GM18508 (cell line): ENCODE data around the gene KERA.
"Not testable (repeated sequence)": the region's sequence is repeated elsewhere in the genome, so short reads cannot be mapped to it uniquely, and the experiment has no call there.

Source experiments
- ATAC-seq: cut with Tn5 transposase; IDR thresholded peaks from one replicate; pipeline ENCODE4 v1.9.1; 2021; ENCODE audit warnings: moderate number of reproducible peaks; ENCODE audit not compliant: insufficient read depth, unreplicated experiment

Gene KERA, protein sequence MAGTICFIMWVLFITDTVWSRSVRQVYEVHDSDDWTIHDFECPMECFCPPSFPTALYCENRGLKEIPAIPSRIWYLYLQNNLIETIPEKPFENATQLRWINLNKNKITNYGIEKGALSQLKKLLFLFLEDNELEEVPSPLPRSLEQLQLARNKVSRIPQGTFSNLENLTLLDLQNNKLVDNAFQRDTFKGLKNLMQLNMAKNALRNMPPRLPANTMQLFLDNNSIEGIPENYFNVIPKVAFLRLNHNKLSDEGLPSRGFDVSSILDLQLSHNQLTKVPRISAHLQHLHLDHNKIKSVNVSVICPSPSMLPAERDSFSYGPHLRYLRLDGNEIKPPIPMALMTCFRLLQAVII

DNA sequence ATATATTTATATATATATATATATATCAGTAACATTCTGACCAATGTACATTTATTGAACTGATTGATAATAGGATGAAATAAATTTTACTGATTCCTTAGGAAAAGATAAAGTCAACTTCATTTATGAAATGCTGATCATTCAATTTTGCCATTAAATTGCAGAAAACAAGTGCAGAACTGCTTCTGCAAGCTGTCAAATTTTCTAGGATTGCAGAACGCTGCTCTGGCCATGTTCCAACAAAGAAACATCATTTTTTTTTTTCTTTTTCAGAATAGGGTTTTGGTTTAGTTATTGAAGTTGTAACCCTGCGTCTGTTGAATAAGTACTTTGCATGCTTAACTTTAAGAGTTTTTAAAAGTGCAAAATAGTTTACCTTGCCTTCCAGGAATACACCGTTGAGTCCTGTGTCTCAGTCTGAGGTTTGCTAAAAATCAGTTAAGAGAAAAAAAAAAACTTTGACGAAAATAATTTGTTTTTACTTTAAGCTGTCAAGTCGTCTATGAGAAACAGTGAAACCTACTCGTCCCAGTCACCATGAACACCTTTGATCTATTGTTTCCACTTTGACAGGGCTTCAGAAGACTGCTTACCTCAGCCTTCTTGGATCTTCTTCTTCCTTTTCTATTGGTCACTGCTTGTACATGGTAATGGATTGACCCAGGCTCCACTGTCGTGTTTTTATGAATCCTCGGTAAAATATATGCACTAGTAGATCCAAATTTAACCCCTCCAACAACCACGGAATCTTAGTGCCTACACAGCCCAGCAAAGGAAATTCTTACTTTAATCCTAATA is at the start of gene KERA:
KERA (minus strand) TSS at position 657 of the 798 bp plus-strand sequence. CDS start 1,743 bp downstream, outside the sequence.
- no peak for ATAC-seq

DNA sequence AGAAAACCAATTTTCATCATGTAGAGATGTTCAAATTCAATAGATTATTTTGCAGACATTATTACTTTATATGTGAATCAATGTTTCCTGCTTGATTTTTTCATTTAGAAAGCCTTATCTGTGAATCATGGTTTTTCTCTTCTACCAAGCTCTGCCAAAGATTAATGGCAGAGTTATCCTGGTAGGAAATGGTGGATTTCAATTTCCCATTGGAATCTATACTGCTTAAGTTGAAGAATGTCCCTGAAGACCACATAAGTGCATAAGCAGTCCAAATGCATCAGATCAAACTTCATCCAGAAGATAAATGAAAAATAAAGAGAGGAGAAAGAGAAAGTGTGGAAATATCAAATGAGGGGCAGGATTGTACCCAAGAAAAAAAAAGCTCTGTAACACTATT is 48.5 kb upstream of the KERA start:
- ATAC-seq = no peak

DNA sequence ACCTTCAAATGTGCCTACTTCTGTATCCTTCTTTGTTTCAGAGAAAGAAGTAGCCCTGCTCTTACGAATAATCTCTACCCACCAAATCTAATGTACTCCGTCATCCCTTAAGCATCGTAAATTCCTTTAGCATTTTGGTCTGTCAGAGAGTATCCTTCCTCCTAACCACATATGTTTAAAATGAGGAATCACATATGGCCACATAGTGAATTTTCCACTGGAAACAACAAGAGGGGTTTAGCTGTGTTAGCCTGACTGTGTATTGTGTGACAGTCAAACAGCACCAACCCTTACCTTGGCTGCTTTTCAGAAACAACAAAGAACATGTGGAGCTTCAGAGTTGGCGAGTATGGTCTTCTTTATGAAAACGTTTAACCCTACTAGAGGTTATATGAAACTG is 48.0 kb upstream of the KERA start:
- no peak for ATAC-seq

DNA sequence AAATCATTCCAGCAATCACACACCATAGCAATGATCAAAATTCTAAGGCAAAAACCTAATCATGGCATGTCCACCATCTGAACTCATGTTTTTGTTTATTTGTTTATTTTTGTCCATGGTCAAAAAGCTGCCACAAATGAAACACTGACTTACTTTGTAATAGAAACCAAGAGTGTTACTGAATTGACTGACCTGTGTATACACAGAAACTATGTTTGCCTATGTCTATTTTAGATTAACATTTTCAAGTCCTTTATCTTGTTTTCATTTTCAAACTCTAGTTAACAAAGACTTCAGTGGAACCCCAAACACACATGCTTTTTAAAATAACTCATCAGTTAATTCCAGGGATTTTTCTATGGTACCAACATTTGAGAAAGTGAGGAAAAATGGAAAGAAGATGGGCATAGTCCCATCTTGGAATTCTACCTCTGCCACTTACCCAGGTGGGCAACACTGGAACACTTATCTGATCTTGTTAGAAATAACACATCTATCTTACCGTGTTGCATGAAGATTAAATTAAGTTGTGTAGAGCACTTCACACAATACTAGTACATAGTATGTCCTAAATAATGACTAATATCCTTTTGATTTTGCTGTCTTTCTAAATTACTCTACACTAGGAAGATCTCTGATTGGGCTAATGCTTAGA is 47.1 kb upstream of the KERA start:
- ATAC-seq = no peak

DNA sequence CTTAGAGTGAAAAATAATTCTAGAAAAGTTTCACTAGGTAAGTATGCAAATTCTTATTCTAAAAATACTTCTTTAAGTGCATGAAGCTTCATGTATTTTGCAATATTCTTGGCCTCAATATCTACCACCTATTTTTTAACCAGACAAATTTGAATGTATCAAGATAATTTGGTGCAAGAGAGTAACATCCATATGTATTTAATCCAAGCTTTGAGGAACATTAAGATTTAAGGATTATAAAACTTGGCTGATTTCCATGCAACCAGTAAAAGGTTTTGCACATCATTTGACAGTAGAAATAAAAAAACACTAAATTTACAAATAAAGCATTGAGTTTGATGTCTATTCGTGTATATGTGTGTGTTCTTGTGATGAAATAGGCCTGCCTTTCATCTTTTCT is 45.8 kb upstream of the KERA start:
- ATAC-seq = no peak

DNA sequence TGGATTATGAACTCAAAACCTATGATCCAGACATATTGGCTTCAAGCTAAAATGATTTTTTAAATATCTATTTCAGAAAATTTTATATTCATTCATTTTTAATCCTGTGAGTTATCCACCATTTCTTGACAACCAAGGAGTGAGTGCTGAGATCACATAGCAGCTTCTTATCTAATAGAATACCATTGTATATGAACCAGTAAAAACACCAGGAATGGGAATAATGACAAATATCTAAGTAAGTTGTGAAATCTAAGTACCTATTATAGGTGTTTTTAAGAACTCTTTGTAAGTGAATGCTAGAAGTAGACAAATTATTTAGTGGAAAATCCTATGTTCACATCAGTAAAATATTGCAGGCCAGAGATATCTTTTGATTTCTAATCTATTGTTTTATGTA is 45.3 kb upstream of the KERA start:
- ATAC-seq = no peak

DNA sequence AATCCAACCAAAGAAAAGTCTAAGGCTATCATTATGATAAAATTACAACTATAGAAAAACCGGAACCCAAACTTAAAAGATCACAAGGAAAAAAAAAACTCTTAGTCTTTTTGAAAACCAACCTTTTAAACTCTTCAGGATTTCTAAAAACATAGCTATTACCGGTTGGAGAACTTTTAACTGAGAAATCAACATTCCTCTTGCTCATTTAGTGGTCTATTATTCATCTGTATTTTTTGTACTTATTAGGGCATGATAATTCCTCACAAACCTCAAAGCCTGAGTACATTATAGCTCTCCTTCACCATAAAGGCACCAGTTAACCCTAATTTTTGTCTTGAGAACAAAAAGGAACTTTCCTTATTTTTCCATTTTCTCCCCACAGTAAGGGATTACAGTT is 43.1 kb upstream of the KERA start:
- no peak for ATAC-seq

DNA sequence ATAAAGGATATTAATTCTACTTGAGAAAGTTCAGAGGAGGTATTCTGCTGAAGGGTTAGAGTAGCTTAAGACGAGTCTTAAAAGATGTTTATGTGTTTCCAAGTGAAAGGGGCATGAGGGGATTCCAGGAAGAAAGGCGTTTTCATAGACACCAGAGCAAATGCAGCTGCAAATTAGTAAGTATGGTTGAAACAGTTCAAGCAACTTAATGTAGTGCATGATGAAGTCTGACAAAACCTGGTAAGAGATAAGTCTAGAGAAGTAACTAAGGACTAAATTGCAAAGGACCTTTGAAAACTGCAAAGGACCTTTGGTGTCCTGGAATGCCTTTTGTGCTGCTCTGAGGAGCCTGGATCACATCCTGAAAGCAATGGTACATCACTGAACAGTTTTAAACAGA is 42.0 kb upstream of the KERA start:
- no peak for ATAC-seq

DNA sequence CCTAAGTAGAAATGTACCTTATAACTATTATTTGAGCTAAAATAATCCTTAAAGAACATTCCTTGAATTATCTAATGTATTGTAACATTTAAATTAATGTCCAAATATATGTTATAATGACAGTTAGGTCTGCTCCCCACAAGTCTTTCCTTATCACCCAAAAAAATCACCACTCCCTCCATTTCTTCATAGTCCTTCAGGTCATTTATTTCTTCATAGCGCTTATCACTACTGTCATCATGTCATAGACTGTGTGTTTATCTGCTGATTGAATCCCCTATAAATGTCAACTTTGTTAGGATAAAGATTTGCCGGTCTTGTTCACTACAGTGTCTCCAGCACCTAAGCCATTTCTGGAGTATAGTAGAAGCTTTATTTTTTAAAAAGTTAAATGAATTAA is 41.5 kb upstream of the KERA start:
- no peak for ATAC-seq

DNA sequence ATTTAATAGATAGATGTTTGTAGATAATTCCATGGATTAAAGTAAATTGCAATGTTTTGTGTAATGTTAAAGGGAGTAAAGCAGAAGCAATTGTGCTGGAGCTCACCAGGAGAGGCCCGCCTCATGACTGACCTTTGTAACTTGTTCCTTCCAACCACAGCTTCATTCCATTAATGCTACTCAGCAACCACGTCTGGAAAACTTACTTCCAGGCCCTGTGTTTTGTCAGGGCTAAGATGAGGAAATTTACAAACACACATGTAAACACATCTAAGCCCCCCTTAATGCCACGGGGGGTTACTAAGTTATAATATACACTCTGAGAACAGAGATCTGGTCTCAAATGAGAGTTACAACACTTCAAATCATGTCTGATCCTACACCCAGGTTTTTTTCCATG is 41.1 kb upstream of the KERA start:
- no peak for ATAC-seq

DNA sequence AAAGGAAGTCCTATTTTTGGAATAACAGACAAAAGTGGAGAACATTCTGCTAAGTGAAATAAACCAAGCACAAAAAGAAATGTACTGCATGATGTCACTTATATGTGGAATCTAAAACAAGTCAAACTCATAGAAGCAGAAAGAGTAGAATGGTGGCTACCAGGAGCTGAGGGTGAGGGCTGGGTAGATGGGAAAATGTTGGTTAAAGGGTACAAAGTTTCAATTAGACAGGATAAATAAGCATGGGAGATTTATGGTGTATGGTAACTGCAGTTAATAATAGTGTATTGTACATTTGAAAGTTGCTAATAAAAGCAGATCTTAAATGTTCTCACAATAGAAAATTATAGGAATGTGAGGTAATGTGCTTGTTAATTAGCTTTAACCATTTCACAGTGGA is 40.6 kb upstream of the KERA start:
- no peak for ATAC-seq

DNA sequence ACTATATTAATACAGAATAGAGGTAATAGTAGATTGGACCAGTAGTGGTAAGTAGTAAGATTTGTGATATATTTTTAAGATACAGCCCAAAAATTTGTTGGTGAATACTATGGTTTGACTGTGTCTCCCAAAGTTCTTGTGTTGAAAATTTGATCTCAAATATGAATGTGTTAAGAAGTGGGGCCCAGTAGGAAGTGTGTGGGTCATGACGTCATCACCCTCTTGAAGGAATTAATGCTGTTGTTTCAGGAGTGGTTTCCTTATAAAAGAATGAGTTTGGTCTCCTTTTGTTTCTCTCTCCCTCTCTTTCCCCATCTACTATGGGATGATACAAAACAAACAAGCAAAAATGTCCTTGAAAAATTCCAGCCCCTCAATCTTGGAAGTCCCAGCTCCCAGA is 37.1 kb upstream of the KERA start:
- no peak for ATAC-seq

DNA sequence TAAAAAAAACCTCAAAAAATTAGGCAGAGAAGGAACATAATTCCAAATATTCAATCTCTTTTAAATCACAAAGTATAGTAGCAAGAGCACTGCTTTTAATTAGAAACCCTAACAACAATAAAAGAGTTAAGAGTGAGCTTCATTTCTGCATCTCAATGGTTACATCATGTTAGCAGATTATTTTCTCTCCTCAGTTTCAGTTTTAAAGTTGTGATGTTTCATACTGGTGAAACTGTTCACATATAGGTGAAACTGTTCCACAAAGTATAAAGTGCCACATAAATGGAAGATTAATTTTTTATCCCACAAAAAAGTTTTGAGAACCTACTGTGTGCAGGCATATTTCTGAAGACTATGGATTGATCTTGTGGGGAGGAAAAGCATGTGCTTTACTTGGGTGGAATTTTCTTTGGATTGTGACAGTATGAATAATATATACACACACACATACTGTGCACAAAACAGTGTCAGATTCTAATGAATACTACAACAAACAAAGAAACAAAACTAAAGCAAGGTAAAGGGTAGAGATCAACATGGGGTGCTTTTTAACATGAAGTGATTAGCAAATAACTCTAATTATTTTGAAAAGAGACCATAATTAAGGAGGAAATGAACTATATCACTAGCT is 36.3 kb upstream of the KERA start:
- no peak for ATAC-seq

DNA sequence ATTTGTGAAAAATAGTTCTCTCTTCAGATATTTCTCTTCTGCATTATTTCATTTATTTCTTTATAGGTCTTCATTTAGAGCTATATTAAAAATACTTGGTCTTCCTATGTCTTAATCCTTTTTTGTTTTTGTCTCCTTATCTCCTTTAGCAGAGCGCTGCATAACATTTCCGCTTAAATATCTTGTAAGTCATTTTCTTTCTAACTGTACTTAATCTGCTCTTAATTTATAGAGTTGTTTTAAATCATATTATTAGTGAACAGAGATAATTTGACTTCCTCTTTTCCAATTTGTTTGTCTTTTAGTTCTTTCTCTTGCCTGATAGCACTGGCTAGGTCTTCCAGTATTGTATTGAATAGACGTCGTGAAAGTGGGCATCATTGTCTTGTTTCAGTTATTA is 35.5 kb upstream of the KERA start:
- no peak for ATAC-seq

DNA sequence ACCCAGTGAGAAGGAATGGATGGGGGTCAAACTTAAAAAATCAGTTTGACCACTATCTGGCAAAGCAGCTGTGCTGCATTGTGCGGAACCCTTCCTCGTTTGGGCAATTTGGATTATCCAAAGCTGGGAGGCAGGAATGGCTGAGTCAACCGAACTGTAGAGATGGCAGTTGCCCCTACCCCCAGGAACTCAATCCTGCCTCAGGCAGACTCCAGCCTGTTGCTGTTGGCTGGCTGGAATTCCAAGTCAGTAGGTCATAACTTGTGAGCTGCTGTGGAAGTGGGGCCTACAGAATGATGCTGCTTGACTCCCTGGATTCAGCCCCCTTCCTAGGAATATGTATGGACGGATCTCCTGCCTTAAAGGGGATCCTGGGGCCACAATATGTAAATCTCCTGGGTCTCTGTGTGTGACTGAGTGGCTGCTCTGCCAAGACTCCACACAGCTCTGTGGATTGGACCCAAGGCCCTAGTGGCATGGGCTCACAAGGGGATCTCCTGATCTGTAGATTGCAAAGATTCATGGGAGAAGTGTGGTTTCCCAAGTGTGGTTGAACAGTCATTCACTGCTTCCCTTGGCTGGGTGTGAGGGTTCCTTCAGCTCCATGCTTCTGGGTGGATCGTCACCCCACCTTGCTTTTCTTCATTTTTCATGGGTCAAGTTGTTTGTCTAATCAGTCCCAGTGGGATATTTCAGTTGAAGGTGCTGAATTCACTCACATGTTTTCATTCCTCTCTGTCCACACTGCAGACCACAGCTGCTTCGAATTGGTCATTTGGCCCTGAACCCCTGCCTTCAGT is 34.3 kb upstream of the KERA start:
- no peak for ATAC-seq

DNA sequence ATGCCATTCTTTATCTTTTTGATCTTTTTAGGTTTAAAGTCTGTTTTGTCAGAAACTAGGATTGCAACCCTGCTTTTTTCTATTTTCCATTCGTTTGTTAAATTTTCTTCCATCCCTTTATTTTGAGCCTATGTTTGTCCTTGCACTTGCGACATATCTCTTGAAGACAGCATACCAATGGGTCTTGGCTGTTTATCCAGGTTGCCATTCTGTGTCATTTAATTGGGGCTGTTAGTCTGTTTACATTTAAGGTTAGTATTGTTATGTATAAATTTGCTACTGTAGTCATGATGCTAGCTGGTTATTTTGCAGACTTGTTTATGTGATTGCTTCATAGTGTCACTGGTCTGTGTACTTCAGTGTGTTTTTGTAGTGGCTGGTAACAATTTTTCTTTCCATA is 32.1 kb upstream of the KERA start:
- ATAC-seq = not testable (repeated sequence)

DNA sequence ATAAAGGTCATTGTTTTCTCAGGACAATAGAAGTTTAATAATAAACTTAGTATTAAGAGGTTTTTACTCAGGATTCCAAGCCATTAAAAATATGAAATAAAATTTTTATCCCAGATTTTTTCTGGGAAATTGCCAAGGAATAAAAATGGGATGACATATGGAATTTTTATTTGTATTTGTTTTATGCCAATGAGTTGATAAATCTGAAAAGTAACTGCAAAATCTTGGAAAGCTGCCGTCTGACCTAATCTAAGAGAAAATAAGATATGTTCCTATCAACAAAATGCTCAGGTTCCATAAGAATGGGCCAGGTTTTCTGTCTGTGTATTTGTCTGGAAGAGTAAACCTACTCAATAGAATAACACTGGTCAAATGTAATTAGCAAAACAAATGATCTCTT is 22.2 kb upstream of the KERA start:
- no peak for ATAC-seq

DNA sequence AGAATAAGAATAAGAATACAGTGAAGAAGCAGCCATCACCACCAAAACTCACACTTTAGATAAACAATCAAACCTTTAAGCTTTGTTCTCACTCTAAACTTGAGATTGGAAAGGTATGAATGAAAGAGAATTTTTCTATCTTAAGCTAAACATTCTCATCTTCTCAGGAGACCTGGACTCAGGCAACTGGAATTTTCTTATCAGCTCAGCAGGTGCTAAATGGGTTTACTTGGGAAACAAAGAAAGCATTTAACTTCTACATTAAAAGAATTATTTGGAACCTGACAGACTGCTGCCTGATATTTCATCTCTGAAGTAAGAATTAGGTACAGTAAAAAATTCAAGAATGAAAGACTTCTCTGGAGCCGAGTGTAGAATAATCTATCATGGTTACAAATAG is 20.7 kb upstream of the KERA start:
- ATAC-seq = no peak

DNA sequence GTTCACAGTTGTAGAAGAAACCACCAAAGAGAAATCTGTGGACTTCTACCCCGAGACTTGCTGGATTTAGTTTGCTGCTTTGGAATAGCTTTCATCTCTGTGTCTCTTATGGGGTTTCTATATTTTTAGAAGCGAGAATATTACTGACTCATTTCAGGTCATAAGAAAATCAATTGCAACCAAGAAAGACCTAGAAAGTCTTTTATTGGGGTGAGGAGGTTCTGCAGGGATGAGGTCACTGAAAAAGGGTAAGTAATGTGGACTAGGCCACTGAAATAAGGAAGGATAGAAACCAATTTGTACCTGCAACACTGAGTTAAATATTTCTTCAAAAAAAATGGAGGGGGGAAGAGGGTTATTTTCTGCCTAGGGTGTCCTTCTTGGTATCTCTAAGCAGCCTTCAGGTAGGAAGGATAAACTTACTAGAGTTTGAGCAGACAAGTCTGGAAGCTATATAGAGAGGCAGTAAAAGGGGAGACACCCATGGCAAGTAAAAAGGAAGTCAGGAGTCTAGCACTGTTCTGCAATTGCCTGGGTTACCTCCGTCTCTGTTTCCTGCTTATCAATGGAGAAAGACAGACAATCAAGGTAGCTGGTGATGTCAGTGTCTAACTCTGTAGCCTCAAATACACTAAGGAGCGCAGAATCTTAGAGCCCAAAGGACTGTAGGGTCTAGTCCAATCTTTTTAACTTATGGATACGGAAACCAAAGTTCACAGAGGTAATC is 19.6 kb upstream of the KERA start:
- ATAC-seq = no peak
